Chondrocyte (in vitro differentiated cells): Measurements from ENCODE around the gene AGTRAP. TPM values are rescaled to one million over a fixed set of nuclear protein-coding genes. Genes with fewer than 3 reads are reported as not detected.

Experiments
- DNase-seq: peaks from one replicate; pipeline ENCODE4 v3.0.0; 2021; ENCODE audit warnings: mixed read lengths, low spot score
- H3K27ac Mint-ChIP-seq: one replicate; pipeline ENCODE4 v1.8.0; 2021; ENCODE audit warnings: mild to moderate bottlenecking, moderate library complexity, mixed read lengths; ENCODE audit not compliant: unreplicated experiment
- H3K27me3 Mint-ChIP-seq: 2 replicates; pipeline ENCODE4 v1.8.0; 2021; ENCODE audit warnings: low read depth, mixed read lengths
- H3K36me3 Mint-ChIP-seq: 2 replicates; pipeline ENCODE4 v1.8.0; 2021; ENCODE audit warnings: low read depth, mixed read lengths
- H3K4me1 Mint-ChIP-seq: 2 replicates; pipeline ENCODE4 v1.8.0; 2021; ENCODE audit warnings: low read depth, mild to moderate bottlenecking, mixed read lengths
- H3K4me3 Mint-ChIP-seq: one replicate; pipeline ENCODE4 v1.8.0; 2021; ENCODE audit warnings: mild to moderate bottlenecking, moderate library complexity, mixed read lengths; ENCODE audit not compliant: unreplicated experiment
- H3K9me3 Mint-ChIP-seq: 2 replicates; pipeline ENCODE4 v1.8.0; 2021; ENCODE audit warnings: low read depth, mixed read lengths
- CTCF ChIP-seq: fragments of 200-600 bp; sonication (generic); IDR thresholded peaks from 2 replicates; pipeline ENCODE4 v1.5.0; 2021; ENCODE audit warnings: antibody characterized with exemption, mild to moderate bottlenecking, moderate library complexity
- total RNA-seq: library from RNA; stranded (reverse); gene quantifications from 3 replicates; pipeline ENCODE4 v1.2.1, GENCODE V29; 2021

The AGTRAP gene
- total RNA-seq, 1 donor from 2014 or later = 19.8 TPM

- no peak overlapping the region for H3K4me3 Mint-ChIP-seq
- no peak for TF ChIP-seq CTCF
- peaks cover 3% of the 10 kb centered on the region for H3K36me3 Mint-ChIP-seq
- H3K4me1 Mint-ChIP-seq = peaks cover 3% of the 10 kb centered on the region
- H3K9me3 Mint-ChIP-seq = no peaks in the 10 kb centered on the region
- no peak overlapping the region for H3K27ac Mint-ChIP-seq
- no peaks in the 10 kb centered on the region for H3K27me3 Mint-ChIP-seq
- no peak for DNase-seq
These were observed 6.1 kb downstream of the AGTRAP start for GRCh38 chr1:11741919-11742558.

GRCh38 chr1:11744287-11744686 lies 8.4 kb downstream of the AGTRAP start:
- Mint-ChIP-seq H3K9me3 (no peaks in the 10 kb centered on the region), H3K36me3 (peaks cover 6% of the 10 kb centered on the region), H3K4me1 (no peaks in the 10 kb centered on the region), H3K27ac (no peak overlapping the region), H3K27me3 (no peaks in the 10 kb centered on the region), H3K4me3 (no peak overlapping the region)
- DNase-seq = no peak
- TF ChIP-seq CTCF = no peak

- no peak for TF ChIP-seq CTCF
- Mint-ChIP-seq H3K36me3 (peaks cover 12% of the 10 kb centered on the region), H3K27me3 (no peaks in the 10 kb centered on the region), H3K4me3 (no peak overlapping the region), H3K9me3 (no peaks in the 10 kb centered on the region), H3K4me1 (no peaks in the 10 kb centered on the region), H3K27ac (no peak overlapping the region)
- DNase-seq = no peak
These were observed 10.2 kb downstream of the AGTRAP start for GRCh38 chr1:11746092-11746491.

- Mint-ChIP-seq H3K9me3 (no peaks in the 10 kb centered on the region), H3K4me1 (peaks cover 2% of the 10 kb centered on the region), H3K36me3 (peaks cover 12% of the 10 kb centered on the region), H3K4me3 (no peak overlapping the region), H3K27ac (no peak overlapping the region), H3K27me3 (no peaks in the 10 kb centered on the region)
- no peak for TF ChIP-seq CTCF
- no peak for DNase-seq
These were observed 11.0 kb downstream of the AGTRAP start for GRCh38 chr1:11746795-11747487.

GRCh38 chr1:11748294-11749202 lies 12.6 kb downstream of the AGTRAP start:
- DNase-seq = no peak
- no peak for TF ChIP-seq CTCF
- Mint-ChIP-seq H3K4me3 (no peak overlapping the region), H3K9me3 (no peaks in the 10 kb centered on the region), H3K27me3 (no peaks in the 10 kb centered on the region), H3K27ac (no peak overlapping the region), H3K4me1 (peaks cover 11% of the 10 kb centered on the region), H3K36me3 (peaks cover 12% of the 10 kb centered on the region)
